GM12878 (cell line): ENCODE results near the gene TRPM3.

ENCODE experiments used
- SIN3A ChIP-seq: IDR thresholded peaks from 2 replicates; pipeline ENCODE4 v1.6.1; 2012; ENCODE audit warnings: low read depth, low read length, improper control_type of control experiment
- YBX1 ChIP-seq: fragments of 450-650 bp; IDR thresholded peaks from 2 replicates; pipeline ENCODE4 v1.6.1; 2016; ENCODE audit warnings: antibody characterized with exemption

DNA sequence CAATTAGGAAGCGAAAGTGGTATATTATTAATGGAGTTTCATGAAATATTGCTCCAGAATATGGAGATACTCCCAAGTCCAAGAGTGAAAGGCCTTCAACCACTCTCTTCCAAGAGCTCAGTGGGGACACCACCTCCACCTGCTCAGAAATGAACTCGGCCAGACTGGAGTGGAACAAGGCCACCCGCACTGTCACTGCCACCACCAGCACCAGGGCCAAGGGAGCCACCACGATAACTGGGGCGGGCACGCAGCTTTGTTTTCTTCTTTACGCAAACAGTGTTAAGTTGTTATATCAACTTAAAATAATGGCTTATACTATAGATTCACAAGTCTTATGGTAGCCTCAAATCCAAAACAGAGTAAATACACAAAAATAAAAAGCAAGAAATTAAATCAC lies 204.1 kb downstream of the TRPM3 start:
- TF ChIP-seq SIN3A (no peak), YBX1 (no peak)
